Ramos (cell line): ENCODE data around the gene KCTD2.
"Not testable (repeated sequence)": the region's sequence is repeated elsewhere in the genome, so short reads cannot be mapped to it uniquely, and the experiment has no call there.

Experiments used
- in situ Hi-C: fragments of 300-500 bp; cut with MboI; formaldehyde crosslinking; loops from one replicate; pipeline ENCODE4 v1.14.3; 2022; ENCODE audit warnings: low sequenced_read_pairs; ENCODE audit not compliant: unreplicated experiment

The KCTD2 gene, protein sequence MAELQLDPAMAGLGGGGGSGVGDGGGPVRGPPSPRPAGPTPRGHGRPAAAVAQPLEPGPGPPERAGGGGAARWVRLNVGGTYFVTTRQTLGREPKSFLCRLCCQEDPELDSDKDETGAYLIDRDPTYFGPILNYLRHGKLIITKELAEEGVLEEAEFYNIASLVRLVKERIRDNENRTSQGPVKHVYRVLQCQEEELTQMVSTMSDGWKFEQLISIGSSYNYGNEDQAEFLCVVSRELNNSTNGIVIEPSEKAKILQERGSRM

DNA sequence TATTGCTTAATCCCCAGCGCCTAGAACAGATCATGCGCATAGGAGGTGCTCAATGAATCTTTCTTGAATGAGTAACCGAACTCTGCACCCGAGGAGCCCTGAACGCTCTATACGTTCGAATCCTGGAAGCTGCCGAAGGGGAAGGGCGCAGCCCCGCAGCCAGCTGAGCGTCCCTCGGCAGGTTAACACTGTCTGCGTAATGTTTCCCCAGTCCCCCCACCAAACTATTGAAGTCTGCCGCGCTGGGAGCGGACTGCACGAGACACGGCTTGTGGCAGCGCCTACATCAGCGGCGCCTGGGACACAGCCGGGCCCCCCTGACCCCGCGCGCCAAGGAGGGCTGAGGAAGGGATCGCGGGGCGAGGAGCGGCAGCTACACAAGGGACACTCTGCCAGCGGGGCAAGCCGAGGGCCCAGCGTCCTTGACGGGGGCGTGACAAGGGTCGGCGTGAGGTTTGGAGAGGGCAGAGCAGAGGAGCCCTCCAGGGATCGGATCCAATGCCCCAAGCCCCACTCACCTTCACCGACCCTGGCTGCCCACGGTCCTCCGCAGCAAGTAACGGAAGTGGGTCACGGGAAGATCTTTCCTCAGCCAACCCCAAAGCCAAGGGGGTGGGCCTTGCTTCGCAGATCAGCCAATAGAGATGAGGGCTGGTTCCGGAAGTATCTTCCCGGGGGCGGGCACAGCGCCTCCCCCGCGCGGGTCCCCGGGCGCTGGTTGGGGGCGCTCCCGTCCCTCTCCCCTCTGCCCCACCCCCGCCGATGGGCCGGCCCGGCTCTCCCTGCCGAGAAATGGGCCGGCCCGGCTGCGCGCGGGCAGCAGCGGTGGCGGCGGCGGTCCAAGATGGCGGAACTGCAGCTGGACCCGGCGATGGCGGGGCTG is at the start of gene KCTD2, which contains the start of gene ATP5PD:
Gene KCTD2 (plus strand): TSS at position 819 of the 883 bp plus-strand sequence. CDS start 26 bp downstream, at position 845.
Gene ATP5PD (minus strand): TSS at position 563 of the 883 bp plus-strand sequence. CDS start 4,319 bp downstream, outside the sequence.
- in situ Hi-C loops = no loop called here

DNA sequence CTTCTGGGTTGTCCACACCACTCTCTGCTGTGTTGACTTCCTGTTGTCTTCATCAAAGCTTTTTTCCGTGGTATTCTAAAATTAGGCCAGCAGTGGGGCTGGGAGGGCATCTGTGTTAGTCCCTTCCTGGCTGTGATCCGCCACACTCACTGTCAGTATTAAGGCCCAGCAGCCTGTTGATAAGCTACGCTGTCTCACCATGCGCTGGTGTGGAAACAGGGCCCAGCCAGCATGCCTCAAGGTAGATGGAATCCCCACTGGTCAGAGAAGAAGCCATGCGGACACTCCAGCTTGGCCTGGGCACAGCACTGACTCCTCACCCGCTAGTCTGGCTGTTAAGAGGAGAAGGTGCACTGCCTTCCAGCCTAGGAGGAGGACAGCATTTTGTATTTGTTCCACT is 48.2 kb upstream of the KCTD2 start:
- in situ Hi-C loops = no loop called here

DNA sequence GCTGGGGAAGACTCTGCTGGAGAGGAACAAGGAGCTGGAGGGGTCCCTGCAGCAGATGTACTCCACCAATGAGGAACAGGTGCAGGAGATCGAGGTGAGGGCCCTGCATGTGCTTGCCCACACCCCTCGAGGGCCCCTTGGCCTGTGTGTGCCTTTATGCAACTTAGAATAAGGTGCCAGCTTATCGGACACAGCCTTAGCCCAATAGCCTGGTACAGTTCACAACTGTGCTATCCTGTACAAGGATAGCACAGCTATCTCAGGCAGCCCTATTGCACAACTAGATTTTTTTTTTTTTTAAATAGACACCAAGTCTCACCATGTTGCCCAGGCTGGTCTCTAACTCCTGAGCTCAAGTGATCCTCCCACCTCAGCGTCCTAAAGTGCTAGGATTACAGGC is 47.5 kb upstream of the KCTD2 start:
- in situ Hi-C loops = no loop called here

DNA sequence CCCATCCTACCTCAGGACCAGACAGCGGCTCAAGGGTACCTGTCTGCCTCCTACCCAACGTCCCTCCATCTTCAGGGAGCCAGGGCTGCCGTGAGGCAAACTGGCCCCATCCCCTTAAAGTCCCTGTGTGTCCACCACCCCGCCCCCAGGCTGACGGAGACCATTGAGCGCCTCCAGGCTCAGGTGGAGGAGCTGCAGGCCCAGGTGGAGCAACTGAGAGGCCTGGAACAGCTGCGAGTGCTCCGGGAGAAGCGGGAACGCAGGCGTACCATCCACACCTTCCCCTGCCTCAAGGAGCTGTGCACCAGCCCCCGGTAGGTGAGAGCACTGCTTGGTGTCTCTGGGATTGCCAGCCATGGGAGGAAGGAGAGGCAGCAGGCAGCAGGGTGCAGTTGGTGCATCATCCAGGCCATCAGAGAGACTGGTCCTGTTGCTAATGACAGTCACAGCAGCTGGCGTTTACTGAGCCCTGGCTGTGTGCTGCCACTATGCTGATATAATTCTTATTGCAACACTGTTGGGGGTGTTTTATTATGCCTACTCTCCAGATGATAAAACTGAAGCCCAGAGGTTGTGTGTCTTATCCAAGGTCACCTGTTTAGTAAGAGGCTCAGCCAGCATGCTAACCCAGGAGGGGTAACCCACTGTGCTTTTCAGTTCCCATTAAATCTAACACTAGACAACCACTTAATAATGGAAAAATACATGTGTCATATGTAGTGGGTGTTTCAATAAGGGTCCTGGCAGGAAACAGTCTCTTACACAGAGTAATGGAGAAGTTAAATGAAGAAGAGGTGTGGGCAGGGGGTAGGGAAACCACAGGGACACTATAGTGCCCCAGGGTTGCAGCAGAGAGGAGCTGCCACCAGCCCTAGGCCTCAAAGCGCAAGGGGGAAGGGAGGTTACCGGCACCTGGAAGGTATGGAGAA is 44.8 kb upstream of the KCTD2 start:
- in situ Hi-C loops = no loop called here

DNA sequence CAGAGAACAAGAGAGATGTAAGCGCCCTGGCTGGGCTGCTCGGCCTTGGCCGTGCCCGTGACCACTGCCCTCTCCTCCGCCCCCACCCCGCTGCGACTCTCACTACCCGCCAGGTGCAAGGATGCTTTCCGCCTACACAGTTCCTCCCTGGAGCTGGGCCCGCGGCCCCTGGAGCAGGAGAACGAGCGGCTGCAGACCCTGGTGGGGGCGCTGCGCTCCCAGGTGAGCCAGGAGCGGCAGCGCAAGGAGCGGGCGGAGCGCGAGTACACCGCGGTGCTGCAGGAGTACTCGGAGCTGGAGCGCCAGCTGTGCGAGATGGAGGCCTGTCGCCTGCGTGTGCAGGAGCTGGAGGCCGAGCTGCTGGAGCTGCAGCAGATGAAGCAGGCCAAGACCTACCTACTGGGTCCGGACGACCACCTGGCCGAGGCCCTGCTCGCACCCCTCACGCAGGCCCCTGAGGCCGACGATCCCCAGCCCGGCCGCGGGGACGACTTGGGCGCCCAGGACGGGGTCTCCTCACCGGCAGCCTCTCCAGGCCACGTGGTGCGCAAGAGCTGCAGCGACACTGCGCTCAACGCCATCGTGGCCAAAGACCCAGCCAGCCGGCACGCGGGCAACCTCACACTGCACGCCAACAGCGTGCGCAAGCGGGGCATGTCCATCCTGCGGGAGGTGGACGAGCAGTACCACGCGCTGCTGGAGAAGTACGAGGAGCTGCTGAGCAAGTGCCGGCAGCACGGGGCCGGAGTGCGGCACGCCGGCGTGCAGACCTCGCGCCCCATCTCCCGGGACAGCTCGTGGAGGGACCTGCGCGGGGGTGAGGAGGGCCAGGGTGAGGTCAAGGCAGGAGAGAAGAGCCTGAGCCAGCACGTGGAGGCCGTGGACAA is 43.7 kb upstream of the KCTD2 start:
- in situ Hi-C loops = no loop called here

DNA sequence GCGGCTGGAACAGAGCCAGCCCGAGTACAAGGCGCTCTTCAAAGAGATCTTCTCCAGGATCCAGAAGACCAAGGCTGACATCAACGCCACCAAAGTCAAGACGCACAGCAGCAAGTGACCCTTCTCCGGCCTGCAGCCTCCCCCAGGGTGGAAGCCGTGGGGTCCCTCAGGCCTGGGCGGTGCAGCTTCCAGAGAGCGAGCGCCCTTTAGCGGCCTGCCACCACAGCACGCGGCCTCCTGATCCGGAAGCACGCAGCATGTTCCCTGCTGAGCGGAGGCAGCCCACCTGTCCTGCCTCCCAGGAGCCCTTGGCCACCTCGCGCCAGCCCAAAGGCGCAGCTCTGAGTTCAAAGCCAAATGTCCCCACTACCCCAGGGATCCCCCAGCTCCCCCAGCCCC is 43.1 kb upstream of the KCTD2 start:
- in situ Hi-C loops = no loop called here

DNA sequence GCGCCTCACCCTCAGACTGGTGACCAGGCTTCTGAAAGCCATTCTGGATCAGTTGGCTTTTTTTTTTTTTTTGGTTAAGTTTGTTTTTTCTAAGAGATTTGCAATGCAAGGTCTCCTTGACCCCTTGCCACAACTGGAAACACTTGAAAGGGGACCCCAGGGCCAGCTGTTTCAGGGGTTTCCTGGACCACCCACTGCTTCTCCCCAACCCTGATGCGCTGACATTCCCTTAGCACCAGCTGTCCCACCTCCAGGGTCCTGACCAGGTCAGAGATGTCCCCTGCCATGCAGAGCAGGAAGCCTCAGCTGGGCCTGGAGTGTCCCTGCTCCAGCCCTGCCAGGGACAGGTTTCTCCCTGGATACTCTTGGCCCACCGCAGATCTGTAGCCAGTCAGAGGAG is 42.7 kb upstream of the KCTD2 start:
- in situ Hi-C loops = no loop called here

DNA sequence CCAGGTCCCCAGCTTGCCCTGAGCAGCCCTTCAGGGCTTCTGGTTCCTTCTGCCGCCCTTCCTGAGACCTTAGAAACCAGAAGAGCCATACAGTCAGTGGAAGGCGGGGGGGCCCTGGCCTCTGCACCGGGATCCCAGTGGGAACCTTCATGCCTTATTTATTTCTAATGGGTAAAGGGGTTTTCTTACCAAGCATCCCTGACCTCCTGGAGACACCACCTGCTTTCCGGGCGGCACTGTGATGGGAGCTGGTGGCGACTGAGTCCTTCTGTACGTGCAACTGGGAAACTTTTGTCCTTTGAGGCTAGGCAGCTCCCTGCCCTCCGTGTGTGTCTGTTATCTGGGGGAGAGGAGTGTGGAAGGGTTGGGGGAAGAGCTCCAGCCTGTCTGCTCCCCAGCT is 41.7 kb upstream of the KCTD2 start:
- in situ Hi-C loops = no loop called here

DNA sequence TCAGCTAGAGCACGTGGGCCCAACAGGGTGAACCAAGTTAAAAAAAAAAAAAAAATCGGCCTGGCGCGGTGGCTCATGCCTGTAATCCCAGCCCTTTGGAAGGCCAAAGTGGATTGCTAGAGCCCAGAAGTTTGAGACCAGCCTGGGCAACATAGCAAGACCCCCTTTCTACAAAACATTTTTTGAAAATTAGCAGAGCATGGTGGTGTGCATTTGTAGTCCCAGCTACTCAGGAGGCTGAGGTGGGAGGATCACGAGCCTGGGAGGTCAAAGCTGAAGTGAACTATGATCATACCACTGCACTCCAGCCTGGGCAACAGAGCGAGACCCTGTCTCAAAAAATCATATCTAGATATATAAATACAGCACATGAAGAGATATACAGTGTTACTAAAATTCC is 40.9 kb upstream of the KCTD2 start:
- in situ Hi-C loops = not testable (repeated sequence)

DNA sequence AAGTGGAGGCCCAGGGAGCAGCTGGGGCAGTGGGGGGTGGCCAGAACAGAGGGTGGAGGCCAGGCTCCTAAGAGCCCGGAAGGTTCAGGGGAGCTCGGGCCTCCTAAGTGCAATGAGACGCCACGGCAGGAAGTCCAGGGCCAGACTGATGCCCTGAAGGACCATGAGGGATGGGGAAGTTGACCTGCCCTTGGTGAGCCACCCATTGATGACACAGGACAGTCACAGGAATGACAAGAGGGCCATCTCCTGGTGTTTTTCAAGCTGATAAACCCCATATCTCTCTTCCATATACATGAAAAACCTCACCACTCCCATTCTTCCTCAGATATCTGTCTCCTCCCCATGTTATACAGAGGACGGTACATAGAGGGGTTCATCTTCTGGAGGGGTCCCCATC is 40.4 kb upstream of the KCTD2 start:
- in situ Hi-C loops = no loop called here

DNA sequence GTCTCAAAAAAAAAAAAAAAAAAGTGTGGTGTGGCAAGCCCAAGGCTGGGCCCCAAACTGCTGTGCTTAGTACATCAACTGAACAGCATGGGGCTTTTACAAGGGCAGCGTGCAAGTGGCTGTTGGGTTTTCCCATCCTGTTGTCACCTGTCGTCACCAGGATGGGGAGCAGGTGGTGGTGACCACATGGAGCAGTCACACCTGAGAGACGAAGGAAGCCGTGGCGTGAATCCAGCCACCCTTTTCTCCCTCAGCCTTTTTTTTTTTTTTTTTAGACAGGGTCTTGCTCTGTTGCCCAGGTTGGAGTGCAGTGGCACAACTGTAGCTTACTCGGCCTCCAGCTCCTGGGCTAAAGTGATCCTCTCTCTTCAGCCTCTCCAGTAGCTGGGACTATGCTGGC is 38.7 kb upstream of the KCTD2 start:
- in situ Hi-C loops = no loop called here

DNA sequence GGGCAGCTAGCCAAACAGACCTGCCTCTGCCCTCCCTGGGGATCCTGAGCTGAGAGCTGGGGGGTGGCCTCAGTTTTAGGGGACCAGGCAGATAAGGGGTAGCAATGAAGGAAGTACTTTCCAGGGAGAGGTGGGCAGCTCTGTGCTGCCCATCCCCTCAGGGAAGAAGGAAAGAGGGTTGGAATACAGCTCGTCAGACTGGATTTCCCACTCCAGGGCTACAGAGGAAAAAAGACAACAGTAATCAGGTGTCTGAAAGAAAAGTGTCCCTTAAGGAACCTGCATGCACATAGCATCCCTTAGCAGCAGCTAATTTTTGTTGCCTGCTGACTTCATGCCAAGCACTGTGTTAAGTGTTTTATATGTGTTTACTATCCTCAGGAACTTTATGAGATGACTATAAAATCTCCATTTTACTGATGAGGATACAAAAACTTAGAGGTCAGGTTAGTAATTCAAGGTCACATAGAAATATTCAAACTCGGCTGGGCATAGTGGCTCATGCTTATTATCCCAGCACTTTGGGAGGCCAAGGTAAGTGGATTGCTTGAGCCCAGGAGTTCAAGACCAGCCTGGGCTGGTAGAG is 37.8 kb upstream of the KCTD2 start:
- in situ Hi-C loops = no loop called here

DNA sequence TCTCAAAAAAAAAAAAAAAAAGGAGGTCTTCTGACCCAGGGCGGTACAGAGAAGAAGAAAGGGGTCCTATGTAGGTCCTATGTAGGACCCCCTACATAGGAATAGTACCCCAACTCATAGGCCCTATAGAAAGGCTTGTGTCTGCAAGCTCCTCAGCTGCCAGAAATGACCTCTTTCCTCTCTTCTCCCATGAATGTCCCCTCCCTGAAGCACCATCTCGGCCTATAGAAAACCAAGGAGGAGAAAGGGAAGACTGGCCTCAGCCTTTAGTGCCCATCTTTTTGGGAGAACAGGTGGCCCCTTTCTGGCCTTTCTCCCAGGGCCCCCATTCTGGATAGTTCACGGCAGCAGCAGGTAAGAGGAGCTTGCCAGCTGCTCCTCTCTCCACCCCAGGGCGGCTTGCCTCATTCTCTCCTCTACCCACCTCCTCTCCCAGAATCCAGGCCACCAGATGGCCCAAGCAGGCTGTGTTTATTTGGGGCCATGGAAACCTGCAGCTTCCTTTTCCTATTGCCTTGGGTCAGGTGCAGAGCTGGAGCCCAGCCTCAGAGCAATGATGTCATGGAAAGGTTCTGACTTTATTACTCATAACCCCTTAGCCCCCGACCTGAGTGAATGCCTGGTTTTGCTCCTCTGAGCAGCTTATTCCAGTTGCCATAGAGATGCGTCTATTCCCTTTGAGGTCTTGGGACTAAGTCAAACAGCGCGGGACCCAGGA is 36.2 kb upstream of the KCTD2 start:
- in situ Hi-C loops = no loop called here

DNA sequence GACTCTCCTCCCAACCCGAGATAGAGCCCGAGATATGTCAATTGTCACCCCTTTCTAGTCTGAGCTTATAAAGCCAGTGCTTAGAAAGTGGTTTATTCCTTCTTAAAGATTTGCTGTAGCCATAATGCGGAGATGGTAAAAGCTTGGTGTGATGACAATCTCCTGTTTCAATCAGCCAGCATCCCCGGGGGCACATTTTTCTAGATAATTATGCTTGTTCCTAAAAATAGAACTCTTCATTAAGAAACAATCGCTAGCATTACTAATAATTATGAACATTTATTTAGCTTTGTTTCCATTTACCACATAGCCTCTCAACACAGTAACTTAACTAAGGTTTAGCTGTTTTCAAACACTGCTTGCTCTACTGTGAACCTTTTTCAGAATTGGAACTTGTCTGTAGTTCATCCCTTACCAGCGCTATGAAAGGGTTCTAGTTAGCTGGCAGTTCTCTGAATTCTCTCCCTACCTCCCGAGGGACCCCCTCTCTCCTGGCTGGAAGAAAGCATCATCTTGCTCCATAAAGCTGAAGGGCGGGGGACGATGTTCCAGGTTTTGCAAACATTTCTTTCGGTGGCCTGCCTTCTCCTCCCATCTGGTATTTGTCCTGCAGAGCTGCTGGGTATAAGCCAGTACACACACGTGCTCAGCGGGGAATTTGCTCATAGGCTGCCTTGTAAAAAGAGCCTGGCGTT is 35.5 kb upstream of the KCTD2 start:
- in situ Hi-C loops = no loop called here

DNA sequence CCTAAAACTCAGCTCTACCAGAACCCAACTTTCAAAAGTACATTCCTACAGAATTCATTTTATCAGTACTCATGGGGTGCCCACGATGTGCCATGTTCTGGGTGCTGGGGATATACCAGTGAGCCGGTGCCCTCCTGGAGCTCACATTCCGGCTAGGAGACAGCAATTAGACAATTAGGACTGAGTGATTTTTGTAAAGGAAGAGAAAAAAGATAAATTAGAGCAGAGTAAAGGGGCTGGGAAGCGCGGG is 35.0 kb upstream of the KCTD2 start:
- in situ Hi-C loops = no loop called here

DNA sequence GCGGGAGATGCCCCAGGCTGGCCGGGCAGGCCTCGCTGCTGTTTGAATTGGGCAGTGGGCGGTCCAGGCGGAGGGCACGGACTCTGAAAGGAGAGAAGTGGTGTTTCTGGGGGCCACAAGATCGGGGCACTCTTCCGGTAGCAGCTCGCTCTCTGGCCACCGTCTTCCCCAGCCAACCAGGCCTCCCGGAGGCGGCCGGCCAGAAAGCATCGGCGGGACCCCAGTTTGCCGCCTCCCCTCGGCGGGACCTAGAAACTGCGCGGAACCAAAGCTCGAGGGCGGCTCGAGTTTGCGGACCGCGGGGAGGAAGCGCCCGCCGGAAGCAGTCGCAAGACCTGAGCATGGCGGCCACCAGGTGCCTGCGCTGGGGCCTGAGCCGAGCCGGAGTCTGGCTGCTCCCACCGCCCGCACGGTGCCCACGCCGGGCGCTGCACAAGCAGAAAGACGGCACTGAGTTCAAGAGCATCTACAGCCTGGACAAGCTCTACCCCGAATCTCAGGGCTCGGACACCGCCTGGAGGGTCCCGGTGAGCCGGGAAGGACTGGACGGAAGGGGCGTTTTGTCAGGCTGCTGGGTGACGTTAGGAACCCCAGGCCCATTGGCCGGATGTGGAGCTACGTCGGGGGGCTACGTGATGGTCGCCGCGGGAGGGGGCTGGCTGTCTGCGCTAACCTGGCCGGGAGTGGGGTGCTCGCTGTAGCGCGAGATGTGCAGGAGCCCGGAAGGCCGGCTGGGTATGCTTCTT is 34.5 kb upstream of the KCTD2 start, which contains the start of gene MRPL58:
Gene MRPL58 (plus strand): TSS at position 325 of the 746 bp plus-strand sequence. CDS start 17 bp downstream, at position 342.
- in situ Hi-C loops = no loop called here

DNA sequence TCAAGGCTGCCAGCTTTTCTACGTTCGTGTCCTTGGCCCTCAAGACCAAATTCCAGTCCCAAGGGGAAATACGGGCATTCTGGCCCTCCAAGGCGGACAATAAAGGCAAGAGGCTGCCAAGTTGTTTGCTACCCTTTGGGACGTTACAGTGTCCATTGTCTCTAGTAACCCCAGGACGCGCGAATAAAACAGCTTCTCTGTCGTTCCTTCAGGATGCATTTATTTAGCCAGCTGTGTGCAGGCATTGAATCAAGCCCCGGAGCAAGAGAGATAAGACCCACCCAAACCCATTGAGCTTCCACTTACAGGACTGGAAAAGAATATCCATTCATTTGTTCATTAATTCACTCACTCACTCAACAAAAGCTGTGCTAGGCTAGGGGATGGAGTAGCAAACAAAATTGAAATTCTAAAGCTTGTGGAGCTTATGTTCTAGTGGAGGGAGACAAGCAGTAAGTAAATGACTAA is 33.9 kb upstream of the KCTD2 start:
- in situ Hi-C loops = no loop called here
